ENCODE data around the gene CCSER1. TPM values are rescaled to one million over a fixed set of nuclear protein-coding genes. Genes with fewer than 3 reads are reported as not detected.

CCSER1 gene
- total RNA-seq, 6 donors from 2014 or later: 4.4 to 26.1 (median 13.8) TPM

GRCh38 chr4:90495936-90496335 is 368.7 kb downstream of the CCSER1 start:
- TF ChIP-seq EP300 (IDR thresholded peaks at IDR 0.05): no peak
- no peak for TF ChIP-seq POLR2AphosphoS5 (IDR thresholded peaks at IDR 0.05)
- TF ChIP-seq, protein P1, sequence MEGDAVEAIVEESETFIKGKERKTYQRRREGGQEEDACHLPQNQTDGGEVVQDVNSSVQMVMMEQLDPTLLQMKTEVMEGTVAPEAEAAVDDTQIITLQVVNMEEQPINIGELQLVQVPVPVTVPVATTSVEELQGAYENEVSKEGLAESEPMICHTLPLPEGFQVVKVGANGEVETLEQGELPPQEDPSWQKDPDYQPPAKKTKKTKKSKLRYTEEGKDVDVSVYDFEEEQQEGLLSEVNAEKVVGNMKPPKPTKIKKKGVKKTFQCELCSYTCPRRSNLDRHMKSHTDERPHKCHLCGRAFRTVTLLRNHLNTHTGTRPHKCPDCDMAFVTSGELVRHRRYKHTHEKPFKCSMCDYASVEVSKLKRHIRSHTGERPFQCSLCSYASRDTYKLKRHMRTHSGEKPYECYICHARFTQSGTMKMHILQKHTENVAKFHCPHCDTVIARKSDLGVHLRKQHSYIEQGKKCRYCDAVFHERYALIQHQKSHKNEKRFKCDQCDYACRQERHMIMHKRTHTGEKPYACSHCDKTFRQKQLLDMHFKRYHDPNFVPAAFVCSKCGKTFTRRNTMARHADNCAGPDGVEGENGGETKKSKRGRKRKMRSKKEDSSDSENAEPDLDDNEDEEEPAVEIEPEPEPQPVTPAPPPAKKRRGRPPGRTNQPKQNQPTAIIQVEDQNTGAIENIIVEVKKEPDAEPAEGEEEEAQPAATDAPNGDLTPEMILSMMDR (IDR thresholded peaks at IDR 0.05): no peak
- TF ChIP-seq POLR2A (IDR thresholded peaks at IDR 0.05): no peak
- H3K4me1 ChIP-seq: no peaks in the 10 kb centered on the region
- H3K36me3 ChIP-seq: no peaks in the 10 kb centered on the region
- no peak overlapping the region for H3K27ac ChIP-seq
- DNase-seq: no peak
- H3K9me3 ChIP-seq: peaks cover 0 to 2% (median 0%) of the 10 kb centered on the region in 4 donors
- no peak overlapping the region for H3K4me3 ChIP-seq
- ATAC-seq (ENCODE audit: low FRiP score in 2 of 2): no peak
- 22 to 29% methylated on average over 2 of the region's 2 CpGs for WGBS, 2 donors
- H3K27me3 ChIP-seq: no peaks in the 10 kb centered on the region

- H3K27ac ChIP-seq: no peak overlapping the region
- WGBS, 2 donors: 87 to 91% methylated on average over 2 of the region's 2 CpGs
- ATAC-seq (ENCODE audit: low FRiP score in 2 of 2) (no peak), DNase-seq (no peak)
- H3K9me3 ChIP-seq: peaks cover 0 to 1% (median 0%) of the 10 kb centered on the region in 4 donors
- TF ChIP-seq POLR2A (IDR thresholded peaks at IDR 0.05) (no peak), EP300 (IDR thresholded peaks at IDR 0.05) (no peak), POLR2AphosphoS5 (IDR thresholded peaks at IDR 0.05) (no peak)
- TF ChIP-seq, protein P1 (IDR thresholded peaks at IDR 0.05): no peak
- no peak overlapping the region for H3K4me3 ChIP-seq
- no peaks in the 10 kb centered on the region for H3K36me3 ChIP-seq
- H3K4me1 ChIP-seq: no peaks in the 10 kb centered on the region
- H3K27me3 ChIP-seq: no peaks in the 10 kb centered on the region
Measured at GRCh38 chr4:90498175-90498574, 371.0 kb downstream of the CCSER1 start.

GRCh38 chr4:90503677-90504076 is 376.5 kb downstream of the CCSER1 start:
- ATAC-seq (ENCODE audit: low FRiP score in 2 of 2): no peak
- WGBS, 2 donors: 93 to 94% methylated on average over 2 of the region's 2 CpGs
- H3K4me3 ChIP-seq: no peak overlapping the region
- H3K9me3 ChIP-seq: peaks cover 0 to 10% (median 2%) of the 10 kb centered on the region in 4 donors
- no peaks in the 10 kb centered on the region for H3K4me1 ChIP-seq
- DNase-seq: no peak
- no peaks in the 10 kb centered on the region for H3K27me3 ChIP-seq
- TF ChIP-seq, protein P1 (IDR thresholded peaks at IDR 0.05): no peak
- TF ChIP-seq POLR2AphosphoS5 (IDR thresholded peaks at IDR 0.05) (no peak), EP300 (IDR thresholded peaks at IDR 0.05) (no peak)
- H3K36me3 ChIP-seq: no peaks in the 10 kb centered on the region
- no peak overlapping the region for H3K27ac ChIP-seq

DNA sequence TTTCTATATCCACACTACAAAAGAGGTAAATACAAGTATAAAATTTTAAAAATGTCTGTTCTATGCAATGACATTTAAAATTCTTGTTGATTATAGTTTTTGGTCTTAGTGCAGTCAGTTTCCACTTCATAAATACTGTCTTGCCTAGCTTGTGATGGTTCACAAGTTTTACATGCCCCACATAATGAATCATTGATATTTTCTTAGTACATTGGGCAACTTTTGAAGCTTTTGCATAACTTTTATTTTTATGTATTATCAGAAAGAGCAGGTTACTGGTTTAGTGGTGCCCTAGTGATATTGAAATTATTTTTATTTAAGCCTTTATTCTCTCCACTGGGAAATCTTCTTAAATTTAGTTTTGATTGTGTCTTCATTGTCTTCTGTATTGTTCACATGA is 388.0 kb downstream of the CCSER1 start:
- no peaks in the 10 kb centered on the region for H3K36me3 ChIP-seq
- H3K4me3 ChIP-seq: no peak overlapping the region
- H3K27me3 ChIP-seq: no peaks in the 10 kb centered on the region
- H3K4me1 ChIP-seq: no peaks in the 10 kb centered on the region
- no peaks in the 10 kb centered on the region for H3K9me3 ChIP-seq
- ATAC-seq (ENCODE audit: low FRiP score in 2 of 2): no peak
- no peak for DNase-seq
- TF ChIP-seq EP300 (IDR thresholded peaks at IDR 0.05): no peak
- no peak for TF ChIP-seq POLR2A (IDR thresholded peaks at IDR 0.05)
- no peak for TF ChIP-seq POLR2AphosphoS5 (IDR thresholded peaks at IDR 0.05)
- TF ChIP-seq, protein P1 (IDR thresholded peaks at IDR 0.05): no peak
- no peak overlapping the region for H3K27ac ChIP-seq

DNA sequence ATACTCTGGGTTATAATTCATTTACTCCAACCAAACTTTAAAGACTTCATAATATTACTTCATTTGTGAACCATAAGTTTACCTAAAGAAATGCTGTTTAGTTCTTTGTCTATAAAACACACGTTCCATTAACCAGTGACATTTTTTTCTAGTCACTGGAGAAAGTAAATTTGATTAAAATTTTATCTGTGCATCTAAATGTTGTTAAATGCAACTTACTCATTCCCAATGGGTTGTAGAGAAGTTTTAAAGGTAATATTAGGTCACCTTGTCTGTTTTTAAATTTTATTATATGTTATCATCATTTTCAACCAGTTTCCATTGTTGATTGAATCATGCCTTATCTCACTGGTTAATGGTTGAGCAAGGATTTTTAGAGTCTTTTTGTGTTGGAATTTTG is 401.4 kb downstream of the CCSER1 start:
- WGBS, 2 donors: 88% methylated on average over 1 of the region's 1 CpG
- no peak for DNase-seq
- Histone ChIP-seq H3K9me3 (no peaks in the 10 kb centered on the region), H3K36me3 (no peaks in the 10 kb centered on the region), H3K4me3 (no peak overlapping the region), H3K4me1 (no peaks in the 10 kb centered on the region), H3K27me3 (no peaks in the 10 kb centered on the region), H3K27ac (no peak overlapping the region)
- ATAC-seq (ENCODE audit: low FRiP score in 2 of 2): no peak
- TF ChIP-seq EP300 (IDR thresholded peaks at IDR 0.05) (no peak), POLR2A (IDR thresholded peaks at IDR 0.05) (no peak), POLR2AphosphoS5 (IDR thresholded peaks at IDR 0.05) (no peak)
- TF ChIP-seq, protein P1 (IDR thresholded peaks at IDR 0.05): no peak

Data from upper lobe of left lung (tissue), 6 donors.